HUES6 (cell line): Measurements from ENCODE around the gene PRDM16.

Experiments used
- H3K27ac ChIP-seq: 2 replicates; pipeline ENCODE4 v1.7.0; 2013; ENCODE audit warnings: low read depth, mild to moderate bottlenecking, low read length, inconsistent platforms
- H3K27me3 ChIP-seq: 2 replicates; pipeline ENCODE4 v1.6.1; 2013; ENCODE audit warnings: low read length; ENCODE audit not compliant: control insufficient read depth, insufficient read depth
- H3K36me3 ChIP-seq: 2 replicates; pipeline ENCODE4 v1.6.1; 2013; ENCODE audit warnings: low read length; ENCODE audit not compliant: control insufficient read depth, insufficient read depth
- H3K4me1 ChIP-seq: 2 replicates; pipeline ENCODE4 v1.6.1; 2013; ENCODE audit warnings: low read length; ENCODE audit not compliant: control insufficient read depth, insufficient read depth
- H3K4me3 ChIP-seq: 2 replicates; pipeline ENCODE4 v1.5.1; 2013; ENCODE audit warnings: low read depth, low read length
- H3K9ac ChIP-seq: one replicate; pipeline ENCODE4 v1.6.1; 2013; ENCODE audit warnings: mild to moderate bottlenecking, low read length
- H3K9me3 ChIP-seq: 2 replicates; pipeline ENCODE4 v1.6.1; 2013; ENCODE audit warnings: low read depth, low read length; ENCODE audit not compliant: control insufficient read depth, insufficient read depth

Gene PRDM16

GRCh38 chr1:3120140-3120539 lies 51.1 kb downstream of the PRDM16 start:
- Histone ChIP-seq H3K4me1 (peaks cover 10% of the 10 kb centered on the region; the same call in 1 of the 2 replicates), H3K4me3 (no peak overlapping the region), H3K36me3 (no peaks in the 10 kb centered on the region), H3K27ac (no peak overlapping the region), H3K9me3 (no peaks in the 10 kb centered on the region), H3K27me3 (no peaks in the 10 kb centered on the region), H3K9ac (no peak overlapping the region)

- Histone ChIP-seq H3K27ac (no peak overlapping the region), H3K4me3 (no peak overlapping the region), H3K9me3 (no peaks in the 10 kb centered on the region), H3K36me3 (no peaks in the 10 kb centered on the region), H3K27me3 (no peaks in the 10 kb centered on the region), H3K4me1 (peaks cover 11% of the 10 kb centered on the region; the same call in 1 of the 2 replicates), H3K9ac (no peak overlapping the region)
These were observed 52.0 kb downstream of the PRDM16 start for GRCh38 chr1:3120994-3121393.

GRCh38 chr1:3121401-3122210 lies 52.6 kb downstream of the PRDM16 start:
- H3K4me1 ChIP-seq: peaks cover 11% of the 10 kb centered on the region; the same call in 1 of the 2 replicates
- no peaks in the 10 kb centered on the region for H3K36me3 ChIP-seq
- H3K27me3 ChIP-seq: no peaks in the 10 kb centered on the region
- no peaks in the 10 kb centered on the region for H3K9me3 ChIP-seq
- H3K4me3 ChIP-seq: no peak overlapping the region
- H3K9ac ChIP-seq: no peak overlapping the region
- H3K27ac ChIP-seq: no peak overlapping the region

- no peaks in the 10 kb centered on the region for H3K27me3 ChIP-seq
- H3K9me3 ChIP-seq: no peaks in the 10 kb centered on the region
- H3K4me1 ChIP-seq: peaks cover 11% of the 10 kb centered on the region; the same call in 1 of the 2 replicates
- H3K36me3 ChIP-seq: no peaks in the 10 kb centered on the region
- no peak overlapping the region for H3K4me3 ChIP-seq
- H3K27ac ChIP-seq: no peak overlapping the region
- H3K9ac ChIP-seq: no peak overlapping the region
These were observed 53.3 kb downstream of the PRDM16 start for GRCh38 chr1:3122311-3122710.

- Histone ChIP-seq H3K9ac (no peak overlapping the region), H3K4me1 (peaks cover 17% of the 10 kb centered on the region; the same call in 1 of the 2 replicates), H3K4me3 (no peak overlapping the region)
These were observed 55.2 kb downstream of the PRDM16 start for GRCh38 chr1:3124246-3124645.

GRCh38 chr1:3125078-3125477 lies 56.1 kb downstream of the PRDM16 start:
- peaks cover 13% of the 10 kb centered on the region; the same call in 1 of the 2 replicates for H3K4me1 ChIP-seq
- H3K27me3 ChIP-seq: no peaks in the 10 kb centered on the region
- H3K9ac ChIP-seq: no peak overlapping the region
- no peaks in the 10 kb centered on the region for H3K36me3 ChIP-seq
- H3K27ac ChIP-seq: no peak overlapping the region
- no peak overlapping the region for H3K4me3 ChIP-seq
- H3K9me3 ChIP-seq: no peaks in the 10 kb centered on the region

More at GRCh38 chr1:3124246-3124645, 55.2 kb downstream of the PRDM16 start:
- H3K27me3 ChIP-seq: no peaks in the 10 kb centered on the region
- H3K9me3 ChIP-seq: no peaks in the 10 kb centered on the region
- H3K27ac ChIP-seq: no peak overlapping the region
- H3K36me3 ChIP-seq: no peaks in the 10 kb centered on the region

GRCh38 chr1:3125546-3126368 lies 56.8 kb downstream of the PRDM16 start:
- Histone ChIP-seq H3K36me3 (no peaks in the 10 kb centered on the region), H3K4me1 (peaks cover 11% of the 10 kb centered on the region; the same call in 1 of the 2 replicates), H3K9ac (no peak overlapping the region), H3K4me3 (no peak overlapping the region), H3K27ac (no peak overlapping the region), H3K9me3 (no peaks in the 10 kb centered on the region), H3K27me3 (no peaks in the 10 kb centered on the region)

GRCh38 chr1:3126756-3127678 lies 58.0 kb downstream of the PRDM16 start:
- no peaks in the 10 kb centered on the region for H3K27me3 ChIP-seq
- H3K9me3 ChIP-seq: no peaks in the 10 kb centered on the region
- H3K36me3 ChIP-seq: no peaks in the 10 kb centered on the region
- no peak overlapping the region for H3K9ac ChIP-seq
- H3K27ac ChIP-seq: no peak overlapping the region
- peaks cover 11% of the 10 kb centered on the region; the same call in 1 of the 2 replicates for H3K4me1 ChIP-seq
- no peak overlapping the region for H3K4me3 ChIP-seq

GRCh38 chr1:3127738-3128137 lies 58.7 kb downstream of the PRDM16 start:
- H3K9ac ChIP-seq: no peak overlapping the region
- peaks cover 11% of the 10 kb centered on the region; the same call in 1 of the 2 replicates for H3K4me1 ChIP-seq
- H3K27me3 ChIP-seq: no peaks in the 10 kb centered on the region
- no peaks in the 10 kb centered on the region for H3K9me3 ChIP-seq
- H3K4me3 ChIP-seq: no peak overlapping the region
- H3K36me3 ChIP-seq: no peaks in the 10 kb centered on the region
- H3K27ac ChIP-seq: no peak overlapping the region

GRCh38 chr1:3128431-3129132 lies 59.6 kb downstream of the PRDM16 start:
- Histone ChIP-seq H3K27ac (no peak overlapping the region), H3K9ac (no peak overlapping the region), H3K36me3 (no peaks in the 10 kb centered on the region), H3K9me3 (no peaks in the 10 kb centered on the region), H3K4me1 (peaks cover 11% of the 10 kb centered on the region; the same call in 1 of the 2 replicates), H3K27me3 (no peaks in the 10 kb centered on the region), H3K4me3 (no peak overlapping the region)
